MG63 (cell line): ENCODE results near the gene OTUD5. TPM values are rescaled to one million over a fixed set of nuclear protein-coding genes. Genes with fewer than 3 reads are reported as not detected.

Source experiments
- DNase-seq: peaks from one replicate; pipeline ENCODE4 v3.0.0-alpha.2; 2020
- H3K27me3 ChIP-seq: fragments of 250-450 bp; sonication (Bioruptor Pico); 2 replicates; pipeline ENCODE4 v1.5.1; 2020; ENCODE audit warnings: mild to moderate bottlenecking, moderate library complexity
- H3K36me3 ChIP-seq: fragments of 250-450 bp; sonication (Bioruptor Pico); 2 replicates; pipeline ENCODE4 v1.5.1; 2020; ENCODE audit warnings: mild to moderate bottlenecking, moderate library complexity
- H3K4me3 ChIP-seq: fragments of 250-450 bp; sonication (Bioruptor Pico); 2 replicates; pipeline ENCODE4 v1.5.1; 2020; ENCODE audit warnings: mild to moderate bottlenecking, moderate library complexity
- H3K9me3 ChIP-seq: fragments of 250-450 bp; sonication (Bioruptor Pico); 2 replicates; pipeline ENCODE4 v1.5.1; 2020; ENCODE audit warnings: mild to moderate bottlenecking, moderate library complexity
- total RNA-seq: library from RNA; depleted of rRNA; stranded (reverse); fragments of >200 nt; shearing (Covaris generic); gene quantifications from 2 replicates; pipeline ENCODE4 v1.2.3, GENCODE V29; 2014; ENCODE audit warnings: low replicate concordance

OTUD5 gene
- total RNA-seq, 1 experiment from 2014 or later, result 27.4 TPM

DNA sequence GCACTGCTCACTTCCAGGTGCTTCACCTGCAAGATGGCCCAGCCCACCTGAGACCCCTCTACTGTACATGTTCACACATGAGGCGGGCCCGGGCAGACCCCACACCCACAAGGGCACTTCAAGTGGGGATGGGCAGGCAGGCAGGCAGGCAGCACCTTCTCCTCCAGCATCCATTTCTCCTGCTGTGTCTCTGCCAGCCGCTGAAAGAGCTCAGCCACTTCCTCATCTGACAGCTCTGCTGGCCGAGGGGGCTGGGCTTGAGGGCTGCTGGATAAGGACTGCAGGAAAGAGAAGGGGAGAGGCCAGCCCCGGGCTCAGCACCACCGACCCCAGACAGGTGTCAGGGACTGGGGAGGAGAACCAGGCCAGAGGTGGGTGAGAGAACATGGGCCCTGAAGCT is 18.7 kb upstream of the OTUD5 start:
- Histone ChIP-seq H3K36me3 (no peaks in the 10 kb centered on the region), H3K9me3 (no peaks in the 10 kb centered on the region), H3K27me3 (no peaks in the 10 kb centered on the region)

GRCh38 chrX:48975541-48975940 is 18.1 kb upstream of the OTUD5 start:
- Histone ChIP-seq H3K27me3 (no peaks in the 10 kb centered on the region), H3K9me3 (no peaks in the 10 kb centered on the region), H3K36me3 (no peaks in the 10 kb centered on the region), H3K4me3 (no peak overlapping the region)
- no peak for DNase-seq

More for the DNA sequence above, 18.7 kb upstream of the OTUD5 start:
- H3K4me3 ChIP-seq, result no peak overlapping the region
- DNase-seq, result no peak

DNA sequence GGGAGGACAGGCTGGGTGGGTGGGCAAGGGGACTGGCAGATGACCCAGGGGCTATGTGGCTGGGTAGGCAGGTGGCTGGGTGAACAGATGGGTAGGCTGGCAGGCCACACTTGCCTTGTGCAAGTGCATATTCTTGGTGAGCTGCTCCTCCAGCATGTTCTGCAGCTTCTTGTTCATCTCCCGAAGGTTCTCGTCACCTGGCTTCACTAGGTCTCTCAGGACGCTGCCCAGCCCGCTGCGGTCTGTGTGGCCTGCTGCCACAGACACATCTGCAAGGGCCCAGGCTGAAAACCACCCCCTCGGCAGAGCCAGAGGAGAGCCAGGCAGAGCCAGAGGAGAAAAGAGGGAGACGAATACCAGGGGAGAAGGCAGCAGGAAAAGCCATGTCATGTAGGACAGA is 17.6 kb upstream of the OTUD5 start:
- DNase-seq, result no peak
- H3K27me3 ChIP-seq, result no peaks in the 10 kb centered on the region
- H3K4me3 ChIP-seq, result no peak overlapping the region
- H3K36me3 ChIP-seq, result no peaks in the 10 kb centered on the region
- H3K9me3 ChIP-seq, result no peaks in the 10 kb centered on the region

DNA sequence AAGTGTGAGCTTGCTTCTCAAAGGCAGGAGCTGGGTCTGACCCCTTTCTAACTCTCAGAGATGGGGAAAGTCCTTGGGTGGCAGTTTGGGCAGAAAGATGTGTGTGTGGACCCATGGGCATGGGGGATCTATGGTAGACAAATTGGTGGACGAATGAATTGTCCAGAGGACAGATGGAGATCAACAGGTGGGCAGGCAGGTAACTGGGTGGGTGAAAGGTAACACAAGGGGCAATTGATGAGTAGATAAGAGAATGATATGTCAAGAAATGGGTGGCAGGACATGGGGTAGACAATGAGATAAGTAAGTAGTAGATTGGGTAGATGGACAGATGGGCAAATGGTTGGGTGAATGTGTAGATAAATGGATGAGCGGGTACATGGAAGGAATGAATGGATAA is 17.2 kb upstream of the OTUD5 start:
- no peaks in the 10 kb centered on the region for H3K9me3 ChIP-seq
- DNase-seq, result no peak
- H3K36me3 ChIP-seq, result no peaks in the 10 kb centered on the region
- H3K4me3 ChIP-seq, result no peak overlapping the region
- no peaks in the 10 kb centered on the region for H3K27me3 ChIP-seq

DNA sequence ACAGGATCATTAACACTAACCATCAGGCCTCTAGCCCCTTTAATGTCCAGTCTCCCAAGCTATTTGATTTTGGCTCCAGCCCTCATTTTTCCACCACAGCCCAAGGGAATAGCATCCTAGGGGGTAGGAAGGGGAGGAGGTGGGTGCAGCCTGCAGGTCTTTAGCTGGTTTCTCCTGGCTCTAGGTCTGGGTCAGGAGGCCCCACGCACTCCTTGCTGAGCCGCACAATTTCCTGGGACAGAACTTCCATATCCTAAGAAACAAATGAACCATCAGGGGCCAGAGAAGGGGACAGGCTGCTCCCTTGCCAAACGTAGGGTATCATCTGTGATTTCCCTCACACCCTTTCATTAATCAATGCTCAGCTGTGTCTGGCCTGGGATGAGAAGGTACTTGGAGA is 16.6 kb upstream of the OTUD5 start:
- Histone ChIP-seq H3K36me3 (no peaks in the 10 kb centered on the region), H3K27me3 (no peaks in the 10 kb centered on the region)
- no peak for DNase-seq

GRCh38 chrX:48972220-48973164 is 15.1 kb upstream of the OTUD5 start:
- peak; percentile 20 for DNase-seq
- Histone ChIP-seq H3K4me3 (no peak overlapping the region), H3K36me3 (no peaks in the 10 kb centered on the region), H3K27me3 (no peaks in the 10 kb centered on the region), H3K9me3 (no peaks in the 10 kb centered on the region)

More for the DNA sequence above, 16.6 kb upstream of the OTUD5 start:
- Histone ChIP-seq H3K9me3 (no peaks in the 10 kb centered on the region), H3K4me3 (no peak overlapping the region)

DNA sequence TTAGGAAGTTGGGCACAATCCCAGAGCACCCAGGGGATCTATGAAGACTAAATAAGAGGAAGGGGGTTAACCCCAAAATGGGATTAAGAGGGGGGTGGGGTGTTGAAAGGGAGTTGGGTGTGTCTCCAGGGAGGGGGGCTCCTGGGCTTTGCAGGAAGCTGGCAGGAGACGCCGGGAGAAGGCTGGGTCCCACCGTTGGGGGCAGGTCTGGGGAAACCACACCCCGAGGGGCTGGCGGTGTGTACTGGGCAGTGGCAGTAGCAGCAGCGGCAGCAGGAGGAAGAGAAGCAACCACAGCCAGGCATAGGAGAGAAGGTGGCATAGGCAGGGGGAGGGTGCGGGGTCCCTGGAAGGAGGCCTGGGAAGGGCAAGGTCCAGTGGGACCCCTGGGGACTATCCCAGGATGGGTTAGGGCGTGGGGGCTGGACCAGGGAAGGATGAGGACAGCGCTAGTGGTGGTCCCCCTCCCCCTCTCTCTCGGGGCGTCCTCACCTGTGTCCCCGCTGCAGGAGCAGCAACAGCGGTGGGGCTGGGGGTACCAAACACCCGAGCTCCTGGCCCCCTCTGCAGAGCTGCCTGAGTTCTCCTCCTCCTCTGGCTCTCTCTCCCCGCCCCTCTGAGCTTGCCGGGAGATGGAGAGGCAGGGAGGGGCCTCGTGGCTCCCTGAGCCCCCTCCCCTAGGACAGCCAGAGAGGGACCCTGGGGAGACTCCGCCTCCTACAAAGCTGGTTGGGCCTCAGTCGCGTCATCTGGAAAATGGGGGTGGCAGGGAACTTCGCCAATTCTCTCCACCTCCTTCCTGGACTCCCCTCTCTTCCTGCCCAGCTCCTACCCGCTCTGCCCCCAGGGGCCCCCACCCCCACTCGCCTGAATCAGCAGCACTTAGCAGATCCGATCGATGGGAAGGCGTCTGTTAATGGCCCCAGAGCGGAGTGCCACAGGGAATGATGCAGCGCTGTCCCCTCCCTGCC is 14.1 kb upstream of the OTUD5 start, which contains the start of gene KCND1:
Gene KCND1, minus strand, starts transcription at position 596 of the 971 bp plus-strand sequence. CDS start 1,573 bp downstream, outside the sequence.
- DNase-seq, result peak; percentile 3
- Histone ChIP-seq H3K27me3 (no peaks in the 10 kb centered on the region), H3K9me3 (no peaks in the 10 kb centered on the region), H3K36me3 (no peaks in the 10 kb centered on the region), H3K4me3 (no peak within 1 kb of the TSS)

GRCh38 chrX:48969471-48969870 is 12.1 kb upstream of the OTUD5 start:
- Histone ChIP-seq H3K9me3 (no peaks in the 10 kb centered on the region), H3K4me3 (no peak overlapping the region)

DNA sequence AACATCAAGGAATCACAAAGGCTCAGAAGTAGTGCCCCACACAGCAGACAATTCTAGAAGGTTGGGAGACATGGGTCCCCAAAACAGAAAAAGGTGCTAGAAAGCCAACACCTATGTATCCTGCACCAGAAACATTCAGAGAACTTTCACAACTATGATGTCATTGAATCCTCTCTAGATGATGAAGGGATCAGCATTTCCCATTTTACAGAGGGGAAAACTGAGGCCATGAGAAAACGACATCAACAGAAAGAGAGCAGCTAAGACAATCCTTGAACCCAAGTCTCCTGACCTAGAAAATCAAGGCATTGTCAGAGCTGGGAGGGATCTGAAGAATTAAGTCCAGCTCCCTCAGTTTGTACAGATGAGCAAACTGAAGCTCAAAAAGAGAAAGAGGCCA is 11.0 kb upstream of the OTUD5 start:
- no peak for DNase-seq
- Histone ChIP-seq H3K27me3 (no peaks in the 10 kb centered on the region), H3K36me3 (no peaks in the 10 kb centered on the region), H3K9me3 (no peaks in the 10 kb centered on the region), H3K4me3 (no peak overlapping the region)

More at GRCh38 chrX:48969471-48969870, 12.1 kb upstream of the OTUD5 start:
- DNase-seq, result no peak
- H3K27me3 ChIP-seq, result no peaks in the 10 kb centered on the region
- H3K36me3 ChIP-seq, result no peaks in the 10 kb centered on the region

DNA sequence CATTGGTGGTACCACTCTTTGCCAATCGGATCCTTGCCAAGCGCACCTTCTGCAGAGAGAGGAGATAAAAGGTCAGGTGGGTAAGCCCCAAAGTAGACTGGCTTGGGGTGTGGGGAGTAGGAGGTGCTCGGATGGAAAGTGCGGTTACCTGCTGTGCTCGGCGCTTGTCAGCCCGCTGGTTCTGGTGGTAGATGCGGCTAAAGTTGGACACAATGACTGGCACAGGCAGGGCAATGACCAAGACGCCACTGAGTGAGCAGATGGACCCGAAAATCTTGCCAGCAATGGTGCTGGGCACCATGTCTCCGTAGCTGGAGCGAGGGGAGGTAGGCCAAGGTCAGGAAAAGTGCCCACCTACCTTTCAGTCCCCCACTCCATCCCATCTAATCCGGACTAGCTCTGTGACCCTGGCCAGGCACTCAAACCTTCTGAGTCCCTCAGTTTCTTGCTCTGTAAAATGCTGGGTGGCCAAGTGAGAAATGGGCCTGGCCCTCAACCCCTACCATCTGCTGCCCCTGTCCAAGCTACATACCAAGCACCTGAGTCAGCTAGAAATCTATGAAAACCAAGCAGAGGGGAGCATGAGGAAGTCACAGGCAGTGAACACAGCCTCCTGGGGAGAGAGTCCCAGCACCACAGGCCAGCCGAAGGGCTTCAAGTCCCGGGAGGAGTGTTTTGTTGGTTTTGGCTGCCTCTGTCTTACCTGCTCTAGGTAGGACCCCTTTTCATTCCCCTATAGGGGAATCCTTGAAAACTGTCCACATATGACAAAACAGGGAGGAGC is 9.6 kb upstream of the OTUD5 start:
- Histone ChIP-seq H3K27me3 (no peaks in the 10 kb centered on the region), H3K9me3 (no peaks in the 10 kb centered on the region), H3K36me3 (no peaks in the 10 kb centered on the region), H3K4me3 (no peak overlapping the region)
- DNase-seq, result peak; percentile 18

GRCh38 chrX:48965959-48966358 is 8.6 kb upstream of the OTUD5 start:
- Histone ChIP-seq H3K9me3 (no peaks in the 10 kb centered on the region), H3K27me3 (no peaks in the 10 kb centered on the region), H3K4me3 (no peak overlapping the region), H3K36me3 (no peaks in the 10 kb centered on the region)
- no peak for DNase-seq

- H3K36me3 ChIP-seq, result no peaks in the 10 kb centered on the region
- H3K27me3 ChIP-seq, result no peaks in the 10 kb centered on the region
- no peak overlapping the region for H3K4me3 ChIP-seq
- no peaks in the 10 kb centered on the region for H3K9me3 ChIP-seq
- DNase-seq, result no peak
Measured at GRCh38 chrX:48961585-48962091, 4.2 kb upstream of the OTUD5 start.

GRCh38 chrX:48960291-48960690 is 2.9 kb upstream of the OTUD5 start:
- Histone ChIP-seq H3K36me3 (peaks cover 4% of the 10 kb centered on the region), H3K27me3 (no peaks in the 10 kb centered on the region)
- no peak for DNase-seq

GRCh38 chrX:48958635-48959094 is 1.3 kb upstream of the OTUD5 start:
- no peaks in the 10 kb centered on the region for H3K9me3 ChIP-seq
- peak overlapping the region; percentile 81 for H3K4me3 ChIP-seq
- no peaks in the 10 kb centered on the region for H3K27me3 ChIP-seq
- DNase-seq, result peak; percentile 76
- H3K36me3 ChIP-seq, result peaks cover 4% of the 10 kb centered on the region

More at GRCh38 chrX:48960291-48960690, 2.9 kb upstream of the OTUD5 start:
- no peaks in the 10 kb centered on the region for H3K9me3 ChIP-seq
- H3K4me3 ChIP-seq, result no peak overlapping the region

GRCh38 chrX:48957827-48958634 is 624 bp upstream of the OTUD5 start:
- H3K9me3 ChIP-seq, result no peaks in the 10 kb centered on the region
- H3K27me3 ChIP-seq, result no peaks in the 10 kb centered on the region
- DNase-seq, result peak; percentile 97

More at GRCh38 chrX:48957827-48958634, 624 bp upstream of the OTUD5 start:
- H3K36me3 ChIP-seq, result peaks cover 4% of the 10 kb centered on the region
- H3K4me3 ChIP-seq, result peak overlapping the region; percentile 81
